ENCODE data around the gene DDX20. TPM values are rescaled to one million over a fixed set of nuclear protein-coding genes. Genes with fewer than 3 reads are reported as not detected.

Gene DDX20
- total RNA-seq, 3 donors from 2014 or later: 7.7 to 12.4 (median 8.6) TPM

- no peak for DNase-seq
- Histone ChIP-seq H3K36me3 (ENCODE audit: low read depth) (no peaks in the 10 kb centered on the region), H3K9me3 (no peaks in the 10 kb centered on the region), H3K4me3 (no peak overlapping the region), H3K4me1 (ENCODE audit: low read depth) (peaks cover 3% of the 10 kb centered on the region)
- TF ChIP-seq CTCF (IDR thresholded peaks at IDR 0.05): no peak
- intact Hi-C loops (cut with DNase I, micrococcal nuclease): no loop called here
- no peak for ATAC-seq
These were observed 19.0 kb upstream of the DDX20 start for GRCh38 chr1:111736548-111737215.

GRCh38 chr1:111737216-111738132 is 18.2 kb upstream of the DDX20 start:
- DNase-seq (no peak), ATAC-seq (no peak)
- H3K9me3 ChIP-seq: no peaks in the 10 kb centered on the region
- intact Hi-C loops (cut with DNase I, micrococcal nuclease): no loop called here
- no peaks in the 10 kb centered on the region for H3K36me3 ChIP-seq (ENCODE audit: low read depth)
- TF ChIP-seq CTCF (IDR thresholded peaks at IDR 0.05): no peak
- peaks cover 3% of the 10 kb centered on the region for H3K4me1 ChIP-seq (ENCODE audit: low read depth)
- no peak overlapping the region for H3K4me3 ChIP-seq

GRCh38 chr1:111738133-111738435 is 17.6 kb upstream of the DDX20 start:
- no peak for DNase-seq
- ATAC-seq: no peak
- Histone ChIP-seq H3K4me1 (ENCODE audit: low read depth) (peaks cover 3% of the 10 kb centered on the region), H3K4me3 (no peak overlapping the region), H3K36me3 (ENCODE audit: low read depth) (no peaks in the 10 kb centered on the region), H3K9me3 (no peaks in the 10 kb centered on the region)
- intact Hi-C loops (cut with DNase I, micrococcal nuclease): no loop called here
- no peak for TF ChIP-seq CTCF (IDR thresholded peaks at IDR 0.05)

GRCh38 chr1:111738436-111739193 is 17.1 kb upstream of the DDX20 start:
- intact Hi-C loops (cut with DNase I, micrococcal nuclease): no loop called here
- no peaks in the 10 kb centered on the region for H3K9me3 ChIP-seq
- TF ChIP-seq CTCF (IDR thresholded peaks at IDR 0.05): no peak
- no peaks in the 10 kb centered on the region for H3K36me3 ChIP-seq (ENCODE audit: low read depth)
- DNase-seq: peak; percentile 55 to 81 (median 81)
- peak overlapping the region; percentile 16 for H3K4me3 ChIP-seq
- H3K4me1 ChIP-seq (ENCODE audit: low read depth): peaks cover 3% of the 10 kb centered on the region
- ATAC-seq: peak; percentile 78

GRCh38 chr1:111739194-111739924 is 16.3 kb upstream of the DDX20 start, which contains the start of gene INKA2:
TSS of gene INKA2 (minus strand) at chr1:111739395. CDS start at chr1:111739242, 153 bp downstream.
- intact Hi-C loops (cut with DNase I, micrococcal nuclease): no loop called here
- DNase-seq: peak; percentile 86 to 94 (median 91)

More at GRCh38 chr1:111739194-111739924, 16.3 kb upstream of the DDX20 start, which contains the start of gene INKA2:
- TF ChIP-seq CTCF (IDR thresholded peaks at IDR 0.05): no peak
- no peaks in the 10 kb centered on the region for H3K9me3 ChIP-seq
- H3K36me3 ChIP-seq (ENCODE audit: low read depth): no peaks in the 10 kb centered on the region
- H3K4me3 ChIP-seq: peak within 1 kb of the TSS; percentile 16
- peak; percentile 89 for ATAC-seq
- peaks cover 3% of the 10 kb centered on the region for H3K4me1 ChIP-seq (ENCODE audit: low read depth)
